Omental fat pad (tissue), 4 donors: Measurements from ENCODE around the gene COMP. TPM values are rescaled to one million over a fixed set of nuclear protein-coding genes. Genes with fewer than 3 reads are reported as not detected.

Source experiments
- ATAC-seq: fragments of 150-250 bp; one replicate; pipeline ENCODE4 v1.9.1; 2016; ENCODE audit warnings: mild to moderate bottlenecking, moderate library complexity; ENCODE audit not compliant: low FRiP score
- DNase-seq: peaks from one replicate; pipeline ENCODE4 v3.0.0-alpha.2; 2019; ENCODE audit warnings: low spot score
- CTCF ChIP-seq, 3 donors: fragments of 450-650 bp; IDR thresholded peaks; one replicate each; pipeline ENCODE4 v1.5.1; 2016 to 2017; ENCODE audit warnings: antibody characterized with exemption in 3 of 3, mild to moderate bottlenecking in 3 of 3, moderate library complexity in 2 of 3
- total RNA-seq, 4 donors: library from RNA; depleted of rRNA; stranded (reverse); fragments of >200 nt; gene quantifications; one replicate each; pipeline ENCODE4 v1.1.0, GENCODE V29; 2016

COMP gene
- total RNA-seq, 4 donors from 2014 or later: 1.1 to 1.9 (median 1.3) TPM

GRCh38 chr19:18802354-18802753, 11.2 kb upstream of the COMP start:
- ATAC-seq (no peak), DNase-seq (no peak)
- TF ChIP-seq CTCF (IDR thresholded peaks at IDR 0.05): no peak

DNA sequence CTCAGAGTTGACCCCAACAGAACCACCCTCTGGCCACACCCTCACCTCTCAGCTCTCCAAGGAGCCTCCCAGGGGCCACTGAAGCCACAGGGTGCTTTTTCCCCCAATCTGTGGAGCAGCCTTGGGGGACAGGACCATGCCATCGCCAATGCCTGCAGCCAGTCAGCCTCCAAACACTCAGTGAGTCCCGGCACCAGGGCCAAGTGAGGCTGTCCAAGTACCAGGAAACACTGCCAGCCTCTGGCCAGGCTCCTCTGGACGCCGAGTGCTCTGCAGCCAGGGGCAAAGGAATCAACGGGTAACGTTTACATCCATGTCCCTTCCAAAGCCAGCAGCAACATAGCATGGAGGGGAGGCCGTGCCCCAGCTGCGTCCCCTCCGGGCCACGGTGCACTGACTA, 9.5 kb upstream of the COMP start:
- DNase-seq (no peak), ATAC-seq (no peak)
- no peak for TF ChIP-seq CTCF (IDR thresholded peaks at IDR 0.05)

DNA sequence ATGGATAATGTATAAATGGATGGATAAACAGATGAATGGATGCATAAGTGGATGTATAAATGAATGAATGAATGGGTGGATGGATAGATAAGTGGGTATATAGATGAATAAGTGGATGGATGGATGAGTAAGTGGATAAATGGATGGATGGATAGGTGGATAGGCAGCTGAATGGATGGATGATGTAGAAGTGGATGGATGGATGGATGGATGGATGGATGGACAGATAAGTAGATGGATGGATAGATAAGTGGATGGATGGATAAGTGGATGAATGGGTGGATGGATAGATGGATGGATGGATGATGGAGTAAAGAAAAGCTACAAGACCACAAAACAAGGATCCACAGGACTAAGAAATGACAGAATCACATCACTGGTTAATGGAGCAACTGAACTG, 9.0 kb upstream of the COMP start:
- no peak for TF ChIP-seq CTCF (IDR thresholded peaks at IDR 0.05)
- DNase-seq: no peak
- no peak for ATAC-seq

GRCh38 chr19:18799389-18799970, 8.4 kb upstream of the COMP start:
- DNase-seq: no peak
- TF ChIP-seq CTCF (IDR thresholded peaks at IDR 0.05): no peak
- ATAC-seq: no peak

- no peak for ATAC-seq
- DNase-seq: no peak
- TF ChIP-seq CTCF (IDR thresholded peaks at IDR 0.05): no peak
Measured at GRCh38 chr19:18798384-18799352, 7.6 kb upstream of the COMP start.

GRCh38 chr19:18796239-18796638, 5.1 kb upstream of the COMP start:
- ATAC-seq: no peak
- no peak for TF ChIP-seq CTCF (IDR thresholded peaks at IDR 0.05)
- no peak for DNase-seq
